Sciatic nerve (tissue), 2 donors: ENCODE results near the gene PHB1. TPM values are rescaled to one million over a fixed set of nuclear protein-coding genes. Genes with fewer than 3 reads are reported as not detected.

ENCODE experiments used
- ATAC-seq: fragments of 200-7000 bp; cut with Tn5 transposase; one replicate; pipeline ENCODE4 v1.9.1; 2020; ENCODE audit warnings: mild to moderate bottlenecking, moderate library complexity
- DNase-seq: peaks from one replicate; pipeline ENCODE4 v3.0.0-alpha.2; 2020; ENCODE audit warnings: low spot score
- intact Hi-C: fragments of 100-400 bp; cut with DNase I; formaldehyde crosslinking; loops from one replicate; pipeline ENCODE4 v1.14.2; 2022
- total RNA-seq: library from RNA; stranded (reverse); fragmentation: NEBNext Ultra II Directional; extraction: Animal tissue kit (Norgen Biotek cat#: 25700); gene quantifications from one replicate; pipeline ENCODE4 v1.2.1, GENCODE V29; 2021
- donor health status: DM: no; HTN: no; CAD: no.
- donor health status: DM: no; HTN: no; CAD: no.

The PHB1 gene
- total RNA-seq, 1 donor from 2014 or later, result 93.5 TPM

DNA sequence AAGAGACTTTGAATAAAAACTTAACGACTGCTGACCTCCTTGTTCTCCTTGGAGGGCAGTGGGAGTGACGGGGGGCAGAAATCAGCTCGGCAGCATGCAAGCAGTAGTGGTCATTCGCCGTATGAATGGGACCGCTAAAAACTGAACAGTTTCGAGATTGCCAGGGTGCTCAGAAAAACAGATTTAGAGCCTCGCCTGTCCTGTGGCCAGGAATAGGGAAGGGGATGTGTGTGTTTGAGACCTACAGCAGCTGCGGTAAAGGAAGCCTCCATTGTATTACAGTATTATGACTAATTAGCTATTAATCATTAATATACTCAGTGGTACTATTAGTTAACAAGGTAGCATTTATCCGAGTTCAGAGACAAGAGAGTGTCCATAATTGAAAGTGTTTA, 52.0 kb downstream of the PHB1 start:
- intact Hi-C loops, result no loop called here
- no peak for DNase-seq
- peak; percentile 12 for ATAC-seq

DNA sequence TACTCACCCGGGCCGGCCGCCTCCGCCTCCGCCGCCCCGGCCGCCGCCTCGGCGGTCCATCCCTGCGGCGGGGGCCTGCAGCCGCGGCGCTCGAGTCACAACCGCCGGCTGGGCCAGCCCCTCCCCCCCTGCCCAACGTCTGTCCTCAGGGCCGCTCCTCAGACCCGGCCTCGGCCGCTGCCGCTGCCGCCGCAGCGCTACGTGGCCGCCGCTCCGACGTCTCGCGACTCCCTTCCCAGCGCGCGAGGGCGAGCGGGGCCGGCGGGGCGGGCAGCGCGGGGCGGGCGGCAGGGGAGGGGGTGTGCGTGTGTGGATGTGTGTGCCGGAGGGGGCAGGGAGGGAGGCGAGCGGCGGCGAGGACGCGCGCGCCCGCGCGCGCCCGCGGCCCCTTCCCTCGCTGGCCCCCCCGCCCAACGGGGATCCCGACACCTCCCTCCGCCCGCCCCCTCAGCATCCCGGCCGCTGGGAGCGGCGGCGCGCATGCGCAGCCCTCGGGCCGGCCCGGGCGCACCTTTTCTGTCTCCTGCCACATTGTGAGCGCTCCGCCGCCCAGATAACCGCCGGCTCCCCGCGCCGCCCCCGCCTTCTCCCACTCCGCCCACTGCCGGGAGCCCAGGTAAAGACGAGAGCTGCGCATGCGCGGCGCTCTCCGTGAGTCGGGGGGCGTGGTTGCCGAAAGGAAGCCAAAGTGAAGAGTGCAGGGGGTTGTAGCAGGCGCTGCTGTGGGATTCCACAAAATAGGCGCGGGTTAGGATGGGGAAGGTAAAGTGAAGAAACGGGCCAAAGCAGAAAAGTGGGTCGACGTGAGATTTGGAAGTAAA, 52.6 kb downstream of the PHB1 start, which contains the start of gene ZNF652:
Gene ZNF652 (minus strand): TSS at position 349 of the 821 bp plus-strand sequence. CDS start 44,525 bp downstream, outside the sequence.
- ATAC-seq, result peak; percentile 91
- intact Hi-C loops, result no loop called here

GRCh38 chr17:49361129-49361901, 53.4 kb downstream of the PHB1 start:
- ATAC-seq (peak; percentile 36), DNase-seq (peak; percentile 63)
- intact Hi-C loops, result no loop called here

More for the DNA sequence above, 52.6 kb downstream of the PHB1 start, which contains the start of gene ZNF652:
- DNase-seq, result peak; percentile 93

DNA sequence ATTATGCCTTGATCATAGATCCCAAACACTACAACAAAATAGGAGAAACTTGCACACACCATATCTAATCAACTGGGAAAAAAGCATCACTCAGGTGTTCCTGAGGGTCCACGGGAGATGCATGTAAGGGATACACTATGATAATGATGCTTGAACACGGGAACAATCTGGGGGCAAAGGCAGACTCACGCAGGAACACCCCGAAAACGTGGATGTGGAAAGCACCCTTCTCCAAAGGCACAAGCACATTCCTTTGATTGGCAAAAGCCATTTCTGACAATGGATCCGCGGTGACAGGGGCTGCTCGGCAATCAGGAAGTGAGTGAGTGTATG, 53.9 kb downstream of the PHB1 start:
- ATAC-seq (no peak), DNase-seq (no peak)
- intact Hi-C loops, result no loop called here

DNA sequence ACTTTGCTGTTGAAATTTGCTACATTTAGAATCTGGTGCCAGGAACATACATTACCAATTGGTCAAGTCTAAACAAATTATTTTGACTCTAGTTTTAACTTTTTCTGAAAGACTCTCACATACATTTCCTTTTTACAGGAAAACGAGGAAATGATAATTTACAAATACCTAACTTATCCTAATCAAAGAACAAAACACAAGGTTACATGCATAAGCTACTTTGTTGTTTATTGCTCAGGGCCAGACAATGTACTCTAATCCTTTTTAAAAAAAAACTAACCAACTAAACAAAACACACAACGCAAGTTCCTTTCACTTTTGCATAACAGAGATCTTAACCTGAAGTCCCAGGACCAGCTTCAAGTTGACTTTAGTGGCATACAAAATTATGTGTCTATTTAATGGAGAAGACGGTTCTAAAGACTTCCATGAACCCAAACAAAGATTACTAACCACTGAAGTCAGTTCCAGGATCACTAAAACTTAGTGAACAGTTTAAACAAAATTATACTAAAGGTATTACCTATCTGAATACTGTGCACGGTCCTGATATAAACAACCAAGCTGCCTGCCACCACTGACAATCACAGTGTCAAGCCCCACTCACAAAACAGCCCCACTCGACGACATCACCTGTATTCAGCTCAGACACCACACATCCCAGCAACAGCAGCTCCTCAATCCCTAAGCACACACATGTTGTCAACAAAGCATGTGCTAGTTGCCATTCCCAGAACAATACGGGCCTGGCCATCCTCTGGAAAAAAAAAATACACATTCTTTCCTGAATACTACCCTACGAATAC, 54.5 kb downstream of the PHB1 start:
- ATAC-seq (no peak), DNase-seq (no peak)
- intact Hi-C loops, result no loop called here

GRCh38 chr17:49358641-49359247, 55.9 kb downstream of the PHB1 start:
- intact Hi-C loops, result no loop called here
- ATAC-seq, result no peak
- no peak for DNase-seq

- intact Hi-C loops, result no loop called here
- DNase-seq, result no peak
- no peak for ATAC-seq
Measured at GRCh38 chr17:49357516-49357915, 57.2 kb downstream of the PHB1 start.

- ATAC-seq (no peak), DNase-seq (no peak)
- intact Hi-C loops, result no loop called here
Measured at GRCh38 chr17:49356320-49356719, 58.4 kb downstream of the PHB1 start.

Other genes with a start within 250 kb of the PHB1 start
- 1.3 TPM for gene GNGT2, start 204.3 kb downstream of the PHB1 start, total RNA-seq
- gene ABI3, start 204.2 kb downstream of the PHB1 start, total RNA-seq, result 8.5 TPM
- gene PHOSPHO1, start 184.1 kb downstream of the PHB1 start, total RNA-seq, result 6.2 TPM
- gene ZNF652, start 52.6 kb downstream of the PHB1 start, total RNA-seq, result 60.9 TPM
- 291 TPM for gene NGFR, start 80.4 kb upstream of the PHB1 start, total RNA-seq
- gene NXPH3, start 161.0 kb upstream of the PHB1 start, total RNA-seq, result 17.0 TPM